WTC11 (cell line): ENCODE results near the gene MAPK11. TPM values are rescaled to one million over a fixed set of nuclear protein-coding genes. Genes with fewer than 3 reads are reported as not detected.

Experiments used
- ATAC-seq: fragments of 200-7000 bp; cut with Tn5 transposase; 2 replicates; pipeline ENCODE4 v1.10.0; 2021; ENCODE audit warnings: mild to moderate bottlenecking, moderate library complexity
- CTCF ChIA-PET: fragments of 300-600 bp; sonication (Branson Sonifier 250); formaldehyde crosslinking; loops from one replicate; lab custom pipeline; 2021; ENCODE audit warnings: antibody characterized with exemption; lab: Charles Lee
- POLR2A ChIA-PET: fragments of 350-600 bp; sonication (Branson Sonifier 250); formaldehyde crosslinking; loops from one replicate; lab custom pipeline; 2021; ENCODE audit warnings: antibody characterized with exemption; lab: Charles Lee
- DNase-seq: peaks from one replicate; pipeline ENCODE4 v3.0.0; 2021; ENCODE audit warnings: low spot score
- H3K27ac Mint-ChIP-seq: 2 replicates; pipeline ENCODE4 v1.8.0; 2021; ENCODE audit warnings: mixed read lengths
- H3K27me3 Mint-ChIP-seq: 2 replicates; pipeline ENCODE4 v1.8.0; 2021; ENCODE audit warnings: low read depth, mild to moderate bottlenecking, moderate library complexity, mixed read lengths
- H3K36me3 Mint-ChIP-seq: 2 replicates; pipeline ENCODE4 v1.8.0; 2021; ENCODE audit warnings: mixed read lengths
- H3K4me1 Mint-ChIP-seq: 2 replicates; pipeline ENCODE4 v1.8.0; 2022; ENCODE audit warnings: mixed read lengths
- H3K4me3 Mint-ChIP-seq: 2 replicates; pipeline ENCODE4 v1.8.0; 2021; ENCODE audit warnings: mild to moderate bottlenecking, moderate library complexity, mixed read lengths
- H3K9me3 Mint-ChIP-seq: 2 replicates; pipeline ENCODE4 v1.8.0; 2021; ENCODE audit warnings: mixed read lengths
- FOXP1 ChIP-seq: sonication (generic); formaldehyde crosslinking; IDR thresholded peaks from 2 replicates; pipeline ENCODE4 v1.8.0; 2022; ENCODE audit warnings: missing genetic modification reagents, mild to moderate bottlenecking, moderate library complexity, borderline replicate concordance
- GRHL2 ChIP-seq: fragments of 250-450 bp; sonication (Bioruptor Pico); IDR thresholded peaks from 2 replicates; pipeline ENCODE4 v1.8.0; 2022; ENCODE audit warnings: mild to moderate bottlenecking, moderate library complexity; ENCODE audit not compliant: insufficient replicate concordance, severe bottlenecking
- HMGA2 ChIP-seq: fragments of 250-450 bp; sonication (Bioruptor Pico); IDR thresholded peaks from 2 replicates; pipeline ENCODE4 v1.4.0; 2021; ENCODE audit warnings: mild to moderate bottlenecking, moderate library complexity
- IRF2 ChIP-seq: sonication (generic); formaldehyde crosslinking; IDR thresholded peaks from 2 replicates; pipeline ENCODE4 v1.8.0; 2022; ENCODE audit warnings: low read depth, missing genetic modification reagents, borderline replicate concordance
- JUN ChIP-seq: sonication (generic); formaldehyde crosslinking; IDR thresholded peaks from 2 replicates; pipeline ENCODE4 v1.8.0; 2023; ENCODE audit warnings: mild to moderate bottlenecking, missing genetic modification reagents
- PRRX2 ChIP-seq: fragments of 250-450 bp; sonication (Bioruptor Pico); IDR thresholded peaks from 2 replicates; pipeline ENCODE4 v1.8.0; 2021; ENCODE audit warnings: mild to moderate bottlenecking
- SP1 ChIP-seq: sonication (generic); formaldehyde crosslinking; conservative IDR thresholded peaks from 2 replicates; pipeline ENCODE4 v1.8.1; 2022; ENCODE audit warnings: missing genetic modification reagents
- TEAD1 ChIP-seq: sonication (generic); formaldehyde crosslinking; IDR thresholded peaks from 2 replicates; pipeline ENCODE4 v1.8.0; 2022; ENCODE audit warnings: mild to moderate bottlenecking, missing genetic modification reagents
- ZNF138 ChIP-seq: sonication (generic); formaldehyde crosslinking; conservative IDR thresholded peaks from 2 replicates; pipeline ENCODE4 v1.8.1; 2022; ENCODE audit warnings: mild to moderate bottlenecking, moderate library complexity, missing genetic modification reagents
- total RNA-seq: library from RNA; stranded (reverse); gene quantifications from 3 replicates; pipeline ENCODE4 v1.2.3, GENCODE V29; 2021
- TF ChIP-seq, protein P1 (sequence below): sonication (generic); formaldehyde crosslinking; IDR thresholded peaks from 2 replicates; pipeline ENCODE4 v1.8.0; 2023; ENCODE audit warnings: missing genetic modification reagents, mild to moderate bottlenecking, borderline replicate concordance
- TF ChIP-seq, protein P2 (sequence below): sonication (generic); formaldehyde crosslinking; IDR thresholded peaks from 2 replicates; pipeline ENCODE4 v1.8.0; 2023; ENCODE audit warnings: missing genetic modification reagents
- TF ChIP-seq, protein P3 (sequence below): fragments of 250-450 bp; sonication (Bioruptor Pico); IDR thresholded peaks from 2 replicates; pipeline ENCODE4 v1.8.0; 2021; ENCODE audit warnings: mild to moderate bottlenecking
- TF ChIP-seq, protein P4 (sequence below): sonication (generic); formaldehyde crosslinking; IDR thresholded peaks from 2 replicates; pipeline ENCODE4 v1.8.1; 2023; ENCODE audit warnings: mild to moderate bottlenecking, missing genetic modification reagents, borderline replicate concordance
- TF ChIP-seq, protein P5 (sequence below): sonication (generic); formaldehyde crosslinking; IDR thresholded peaks from 2 replicates; pipeline ENCODE4 v1.8.1; 2023; ENCODE audit warnings: mild to moderate bottlenecking, missing genetic modification reagents
- TF ChIP-seq, protein P6 (sequence below): fragments of 250-450 bp; sonication (Bioruptor Pico); IDR thresholded peaks from 2 replicates; pipeline ENCODE4 v1.9.0; 2021; ENCODE audit warnings: mild to moderate bottlenecking, borderline replicate concordance

Gene MAPK11
- total RNA-seq, 1 experiment from 2014 or later, result 2.3 TPM

DNA sequence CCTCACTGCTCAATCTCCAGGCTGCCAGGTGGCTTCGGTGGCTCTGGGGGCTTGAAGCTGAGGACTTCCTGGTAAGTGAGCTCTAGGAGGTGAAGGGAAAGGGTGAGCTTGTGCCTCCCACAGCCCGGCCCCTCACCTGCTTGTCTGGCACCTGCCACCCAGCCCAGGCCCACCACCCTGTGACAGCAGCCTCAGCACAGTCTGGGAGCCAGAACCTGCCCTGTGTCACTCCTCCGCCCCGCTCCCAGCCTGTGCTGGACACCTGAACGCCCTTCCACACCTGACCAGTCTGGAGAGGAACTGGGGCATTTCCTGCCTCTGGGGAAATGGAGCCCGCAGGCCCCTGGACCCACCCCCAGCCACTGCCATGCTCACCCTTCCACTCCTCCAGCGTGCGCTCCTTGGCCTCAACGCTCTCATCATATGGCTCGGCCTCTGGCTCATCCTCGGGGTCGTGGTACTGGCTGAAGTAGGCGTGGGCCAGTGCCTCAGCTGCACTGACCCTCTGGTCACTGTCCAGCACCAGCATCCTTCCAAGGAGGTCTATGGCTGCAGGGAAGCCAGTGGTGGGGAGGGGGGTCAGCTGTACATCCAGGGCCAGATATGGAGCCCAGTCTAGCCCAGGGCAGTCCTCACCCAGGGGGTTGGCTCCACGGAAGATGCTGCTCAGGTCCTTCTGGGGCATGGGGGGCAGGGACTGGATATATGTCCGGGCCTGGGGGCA lies 5.1 kb downstream of the MAPK11 start (continued):
- TF ChIP-seq, protein P1, sequence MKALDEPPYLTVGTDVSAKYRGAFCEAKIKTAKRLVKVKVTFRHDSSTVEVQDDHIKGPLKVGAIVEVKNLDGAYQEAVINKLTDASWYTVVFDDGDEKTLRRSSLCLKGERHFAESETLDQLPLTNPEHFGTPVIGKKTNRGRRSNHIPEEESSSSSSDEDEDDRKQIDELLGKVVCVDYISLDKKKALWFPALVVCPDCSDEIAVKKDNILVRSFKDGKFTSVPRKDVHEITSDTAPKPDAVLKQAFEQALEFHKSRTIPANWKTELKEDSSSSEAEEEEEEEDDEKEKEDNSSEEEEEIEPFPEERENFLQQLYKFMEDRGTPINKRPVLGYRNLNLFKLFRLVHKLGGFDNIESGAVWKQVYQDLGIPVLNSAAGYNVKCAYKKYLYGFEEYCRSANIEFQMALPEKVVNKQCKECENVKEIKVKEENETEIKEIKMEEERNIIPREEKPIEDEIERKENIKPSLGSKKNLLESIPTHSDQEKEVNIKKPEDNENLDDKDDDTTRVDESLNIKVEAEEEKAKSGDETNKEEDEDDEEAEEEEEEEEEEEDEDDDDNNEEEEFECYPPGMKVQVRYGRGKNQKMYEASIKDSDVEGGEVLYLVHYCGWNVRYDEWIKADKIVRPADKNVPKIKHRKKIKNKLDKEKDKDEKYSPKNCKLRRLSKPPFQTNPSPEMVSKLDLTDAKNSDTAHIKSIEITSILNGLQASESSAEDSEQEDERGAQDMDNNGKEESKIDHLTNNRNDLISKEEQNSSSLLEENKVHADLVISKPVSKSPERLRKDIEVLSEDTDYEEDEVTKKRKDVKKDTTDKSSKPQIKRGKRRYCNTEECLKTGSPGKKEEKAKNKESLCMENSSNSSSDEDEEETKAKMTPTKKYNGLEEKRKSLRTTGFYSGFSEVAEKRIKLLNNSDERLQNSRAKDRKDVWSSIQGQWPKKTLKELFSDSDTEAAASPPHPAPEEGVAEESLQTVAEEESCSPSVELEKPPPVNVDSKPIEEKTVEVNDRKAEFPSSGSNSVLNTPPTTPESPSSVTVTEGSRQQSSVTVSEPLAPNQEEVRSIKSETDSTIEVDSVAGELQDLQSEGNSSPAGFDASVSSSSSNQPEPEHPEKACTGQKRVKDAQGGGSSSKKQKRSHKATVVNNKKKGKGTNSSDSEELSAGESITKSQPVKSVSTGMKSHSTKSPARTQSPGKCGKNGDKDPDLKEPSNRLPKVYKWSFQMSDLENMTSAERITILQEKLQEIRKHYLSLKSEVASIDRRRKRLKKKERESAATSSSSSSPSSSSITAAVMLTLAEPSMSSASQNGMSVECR (CRISPR knock-in tag), result no peak
- TF ChIP-seq HMGA2 (CRISPR knock-in tag) (no peak), GRHL2 (no peak), FOXP1 (no peak), JUN (CRISPR knock-in tag) (no peak), ZNF138 (CRISPR knock-in tag) (no peak), IRF2 (no peak), PRRX2 (CRISPR knock-in tag) (no peak), SP1 (CRISPR knock-in tag) (no peak)
- TF ChIP-seq, protein P2, sequence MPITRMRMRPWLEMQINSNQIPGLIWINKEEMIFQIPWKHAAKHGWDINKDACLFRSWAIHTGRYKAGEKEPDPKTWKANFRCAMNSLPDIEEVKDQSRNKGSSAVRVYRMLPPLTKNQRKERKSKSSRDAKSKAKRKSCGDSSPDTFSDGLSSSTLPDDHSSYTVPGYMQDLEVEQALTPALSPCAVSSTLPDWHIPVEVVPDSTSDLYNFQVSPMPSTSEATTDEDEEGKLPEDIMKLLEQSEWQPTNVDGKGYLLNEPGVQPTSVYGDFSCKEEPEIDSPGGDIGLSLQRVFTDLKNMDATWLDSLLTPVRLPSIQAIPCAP (CRISPR knock-in tag), result no peak
- TF ChIP-seq, protein P3, sequence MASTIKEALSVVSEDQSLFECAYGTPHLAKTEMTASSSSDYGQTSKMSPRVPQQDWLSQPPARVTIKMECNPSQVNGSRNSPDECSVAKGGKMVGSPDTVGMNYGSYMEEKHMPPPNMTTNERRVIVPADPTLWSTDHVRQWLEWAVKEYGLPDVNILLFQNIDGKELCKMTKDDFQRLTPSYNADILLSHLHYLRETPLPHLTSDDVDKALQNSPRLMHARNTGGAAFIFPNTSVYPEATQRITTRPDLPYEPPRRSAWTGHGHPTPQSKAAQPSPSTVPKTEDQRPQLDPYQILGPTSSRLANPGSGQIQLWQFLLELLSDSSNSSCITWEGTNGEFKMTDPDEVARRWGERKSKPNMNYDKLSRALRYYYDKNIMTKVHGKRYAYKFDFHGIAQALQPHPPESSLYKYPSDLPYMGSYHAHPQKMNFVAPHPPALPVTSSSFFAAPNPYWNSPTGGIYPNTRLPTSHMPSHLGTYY, result no peak
- TF ChIP-seq, protein P4, sequence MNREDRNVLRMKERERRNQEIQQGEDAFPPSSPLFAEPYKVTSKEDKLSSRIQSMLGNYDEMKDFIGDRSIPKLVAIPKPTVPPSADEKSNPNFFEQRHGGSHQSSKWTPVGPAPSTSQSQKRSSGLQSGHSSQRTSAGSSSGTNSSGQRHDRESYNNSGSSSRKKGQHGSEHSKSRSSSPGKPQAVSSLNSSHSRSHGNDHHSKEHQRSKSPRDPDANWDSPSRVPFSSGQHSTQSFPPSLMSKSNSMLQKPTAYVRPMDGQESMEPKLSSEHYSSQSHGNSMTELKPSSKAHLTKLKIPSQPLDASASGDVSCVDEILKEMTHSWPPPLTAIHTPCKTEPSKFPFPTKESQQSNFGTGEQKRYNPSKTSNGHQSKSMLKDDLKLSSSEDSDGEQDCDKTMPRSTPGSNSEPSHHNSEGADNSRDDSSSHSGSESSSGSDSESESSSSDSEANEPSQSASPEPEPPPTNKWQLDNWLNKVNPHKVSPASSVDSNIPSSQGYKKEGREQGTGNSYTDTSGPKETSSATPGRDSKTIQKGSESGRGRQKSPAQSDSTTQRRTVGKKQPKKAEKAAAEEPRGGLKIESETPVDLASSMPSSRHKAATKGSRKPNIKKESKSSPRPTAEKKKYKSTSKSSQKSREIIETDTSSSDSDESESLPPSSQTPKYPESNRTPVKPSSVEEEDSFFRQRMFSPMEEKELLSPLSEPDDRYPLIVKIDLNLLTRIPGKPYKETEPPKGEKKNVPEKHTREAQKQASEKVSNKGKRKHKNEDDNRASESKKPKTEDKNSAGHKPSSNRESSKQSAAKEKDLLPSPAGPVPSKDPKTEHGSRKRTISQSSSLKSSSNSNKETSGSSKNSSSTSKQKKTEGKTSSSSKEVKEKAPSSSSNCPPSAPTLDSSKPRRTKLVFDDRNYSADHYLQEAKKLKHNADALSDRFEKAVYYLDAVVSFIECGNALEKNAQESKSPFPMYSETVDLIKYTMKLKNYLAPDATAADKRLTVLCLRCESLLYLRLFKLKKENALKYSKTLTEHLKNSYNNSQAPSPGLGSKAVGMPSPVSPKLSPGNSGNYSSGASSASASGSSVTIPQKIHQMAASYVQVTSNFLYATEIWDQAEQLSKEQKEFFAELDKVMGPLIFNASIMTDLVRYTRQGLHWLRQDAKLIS (CRISPR knock-in tag), result no peak
- TF ChIP-seq, protein P5, sequence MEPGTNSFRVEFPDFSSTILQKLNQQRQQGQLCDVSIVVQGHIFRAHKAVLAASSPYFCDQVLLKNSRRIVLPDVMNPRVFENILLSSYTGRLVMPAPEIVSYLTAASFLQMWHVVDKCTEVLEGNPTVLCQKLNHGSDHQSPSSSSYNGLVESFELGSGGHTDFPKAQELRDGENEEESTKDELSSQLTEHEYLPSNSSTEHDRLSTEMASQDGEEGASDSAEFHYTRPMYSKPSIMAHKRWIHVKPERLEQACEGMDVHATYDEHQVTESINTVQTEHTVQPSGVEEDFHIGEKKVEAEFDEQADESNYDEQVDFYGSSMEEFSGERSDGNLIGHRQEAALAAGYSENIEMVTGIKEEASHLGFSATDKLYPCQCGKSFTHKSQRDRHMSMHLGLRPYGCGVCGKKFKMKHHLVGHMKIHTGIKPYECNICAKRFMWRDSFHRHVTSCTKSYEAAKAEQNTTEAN (CRISPR knock-in tag), result no peak

DNA sequence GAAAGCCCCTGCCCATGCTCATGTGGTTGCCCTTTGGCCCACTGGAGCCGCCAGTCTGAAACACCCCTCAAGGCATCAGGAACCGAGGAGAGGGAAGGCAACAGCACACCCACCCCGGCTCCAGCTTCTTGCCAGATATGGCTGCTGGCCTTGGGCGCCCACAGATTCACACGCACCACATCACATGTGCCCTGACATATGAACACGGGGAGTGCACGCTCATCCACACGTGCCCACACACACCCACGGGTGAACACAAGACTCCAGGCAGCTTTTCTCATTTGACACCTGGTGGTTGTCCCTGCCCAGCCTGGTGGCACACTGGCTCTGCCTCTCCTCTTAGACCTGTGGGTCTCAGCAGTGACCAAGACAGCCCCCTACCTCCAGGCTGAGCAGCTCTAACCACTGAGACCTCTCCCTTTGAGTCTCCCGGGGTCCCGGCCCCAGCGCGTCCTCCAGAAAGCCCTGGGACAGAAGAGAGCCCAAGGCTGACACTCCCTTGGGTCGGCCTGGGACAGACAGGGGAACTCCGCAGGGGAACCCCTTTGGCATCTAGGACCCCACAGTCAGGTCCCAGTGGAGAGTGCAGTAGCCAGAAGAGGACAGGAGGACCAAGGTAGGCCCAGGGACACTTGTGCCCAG lies 6.0 kb downstream of the MAPK11 start:
- no peak overlapping the region for H3K4me3 Mint-ChIP-seq
- no peaks in the 10 kb centered on the region for H3K9me3 Mint-ChIP-seq
- CTCF ChIA-PET, result interaction anchor here (0.9 to 3.7 kb wide), 3 partner anchors 8 to 77 kb away, joined by 3 to 21 read pairs (median 3); no protein-coding TSS in a partner anchor
- no peak overlapping the region for H3K27ac Mint-ChIP-seq
- ATAC-seq, result no peak
- no peaks in the 10 kb centered on the region for H3K36me3 Mint-ChIP-seq
- POLR2A ChIA-PET, result no interaction called here
- no peak for DNase-seq
- H3K4me1 Mint-ChIP-seq, result peaks cover 8% of the 10 kb centered on the region
- H3K27me3 Mint-ChIP-seq, result peaks cover 40% of the 10 kb centered on the region
- no peak for TF ChIP-seq FOXP1
- TF ChIP-seq, protein P6, sequence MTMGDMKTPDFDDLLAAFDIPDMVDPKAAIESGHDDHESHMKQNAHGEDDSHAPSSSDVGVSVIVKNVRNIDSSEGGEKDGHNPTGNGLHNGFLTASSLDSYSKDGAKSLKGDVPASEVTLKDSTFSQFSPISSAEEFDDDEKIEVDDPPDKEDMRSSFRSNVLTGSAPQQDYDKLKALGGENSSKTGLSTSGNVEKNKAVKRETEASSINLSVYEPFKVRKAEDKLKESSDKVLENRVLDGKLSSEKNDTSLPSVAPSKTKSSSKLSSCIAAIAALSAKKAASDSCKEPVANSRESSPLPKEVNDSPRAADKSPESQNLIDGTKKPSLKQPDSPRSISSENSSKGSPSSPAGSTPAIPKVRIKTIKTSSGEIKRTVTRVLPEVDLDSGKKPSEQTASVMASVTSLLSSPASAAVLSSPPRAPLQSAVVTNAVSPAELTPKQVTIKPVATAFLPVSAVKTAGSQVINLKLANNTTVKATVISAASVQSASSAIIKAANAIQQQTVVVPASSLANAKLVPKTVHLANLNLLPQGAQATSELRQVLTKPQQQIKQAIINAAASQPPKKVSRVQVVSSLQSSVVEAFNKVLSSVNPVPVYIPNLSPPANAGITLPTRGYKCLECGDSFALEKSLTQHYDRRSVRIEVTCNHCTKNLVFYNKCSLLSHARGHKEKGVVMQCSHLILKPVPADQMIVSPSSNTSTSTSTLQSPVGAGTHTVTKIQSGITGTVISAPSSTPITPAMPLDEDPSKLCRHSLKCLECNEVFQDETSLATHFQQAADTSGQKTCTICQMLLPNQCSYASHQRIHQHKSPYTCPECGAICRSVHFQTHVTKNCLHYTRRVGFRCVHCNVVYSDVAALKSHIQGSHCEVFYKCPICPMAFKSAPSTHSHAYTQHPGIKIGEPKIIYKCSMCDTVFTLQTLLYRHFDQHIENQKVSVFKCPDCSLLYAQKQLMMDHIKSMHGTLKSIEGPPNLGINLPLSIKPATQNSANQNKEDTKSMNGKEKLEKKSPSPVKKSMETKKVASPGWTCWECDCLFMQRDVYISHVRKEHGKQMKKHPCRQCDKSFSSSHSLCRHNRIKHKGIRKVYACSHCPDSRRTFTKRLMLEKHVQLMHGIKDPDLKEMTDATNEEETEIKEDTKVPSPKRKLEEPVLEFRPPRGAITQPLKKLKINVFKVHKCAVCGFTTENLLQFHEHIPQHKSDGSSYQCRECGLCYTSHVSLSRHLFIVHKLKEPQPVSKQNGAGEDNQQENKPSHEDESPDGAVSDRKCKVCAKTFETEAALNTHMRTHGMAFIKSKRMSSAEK, result no peak
- no peak for TF ChIP-seq TEAD1 (CRISPR knock-in tag)
